RWPE2 (cell line): ENCODE results near the gene IFT27.

Experiments used
- ATAC-seq: fragments of 200-7000 bp; cut with Tn5 transposase; 3 replicates; pipeline ENCODE4 v1.9.1; 2021; ENCODE audit warnings: low read depth
- DNase-seq: peaks from one replicate; pipeline ENCODE4 v3.0.0-alpha.2; 2020; ENCODE audit warnings: low spot score
- H3K27ac ChIP-seq: fragments of 450-650 bp; 2 replicates; pipeline ENCODE4 v1.5.1; 2017; ENCODE audit warnings: mild to moderate bottlenecking; ENCODE audit not compliant: poor library complexity, severe bottlenecking
- H3K27me3 ChIP-seq: fragments of 250-450 bp; sonication (Bioruptor Pico); 2 replicates; pipeline ENCODE4 v1.5.1; 2021; ENCODE audit warnings: mild to moderate bottlenecking, moderate library complexity; ENCODE audit not compliant: insufficient read depth, poor library complexity, severe bottlenecking
- H3K36me3 ChIP-seq: fragments of 250-450 bp; sonication (Bioruptor Pico); 2 replicates; pipeline ENCODE4 v1.5.1; 2020; ENCODE audit warnings: low read depth, mild to moderate bottlenecking, moderate library complexity
- H3K4me1 ChIP-seq: fragments of 250-450 bp; sonication (Bioruptor Pico); 2 replicates; pipeline ENCODE4 v1.5.1; 2021; ENCODE audit warnings: mild to moderate bottlenecking, moderate library complexity; ENCODE audit not compliant: insufficient read depth, poor library complexity, severe bottlenecking
- H3K4me3 ChIP-seq: fragments of 250-450 bp; sonication (Bioruptor Pico); 2 replicates; pipeline ENCODE4 v1.5.1; 2021; ENCODE audit warnings: mild to moderate bottlenecking, moderate library complexity; ENCODE audit not compliant: severe bottlenecking
- H3K9me3 ChIP-seq: fragments of 250-450 bp; sonication (Bioruptor Pico); 2 replicates; pipeline ENCODE4 v1.5.1; 2021; ENCODE audit warnings: mild to moderate bottlenecking, moderate library complexity; ENCODE audit not compliant: severe bottlenecking
- CTCF ChIP-seq: fragments of 450-650 bp; IDR thresholded peaks from one replicate; pipeline ENCODE4 v1.5.1; 2017; ENCODE audit warnings: mild to moderate bottlenecking, moderate library complexity; ENCODE audit not compliant: poor library complexity, severe bottlenecking

Gene IFT27

GRCh38 chr22:36818010-36818642 is 42.2 kb upstream of the IFT27 start:
- Histone ChIP-seq H3K36me3 (no peaks in the 10 kb centered on the region), H3K4me3 (no peak overlapping the region), H3K27ac (no peak overlapping the region), H3K27me3 (peaks cover 62% of the 10 kb centered on the region), H3K4me1 (no peaks in the 10 kb centered on the region), H3K9me3 (no peaks in the 10 kb centered on the region)
- peak; percentile 51; the same call in 2 of the 3 replicates for ATAC-seq
- no peak for TF ChIP-seq CTCF
- DNase-seq: no peak

GRCh38 chr22:36817525-36817848 is 41.6 kb upstream of the IFT27 start:
- Histone ChIP-seq H3K4me1 (no peaks in the 10 kb centered on the region), H3K27ac (no peak overlapping the region), H3K36me3 (no peaks in the 10 kb centered on the region), H3K27me3 (peaks cover 65% of the 10 kb centered on the region), H3K9me3 (no peaks in the 10 kb centered on the region), H3K4me3 (no peak overlapping the region)
- no peak for DNase-seq
- no peak for TF ChIP-seq CTCF
- ATAC-seq: no peak

DNA sequence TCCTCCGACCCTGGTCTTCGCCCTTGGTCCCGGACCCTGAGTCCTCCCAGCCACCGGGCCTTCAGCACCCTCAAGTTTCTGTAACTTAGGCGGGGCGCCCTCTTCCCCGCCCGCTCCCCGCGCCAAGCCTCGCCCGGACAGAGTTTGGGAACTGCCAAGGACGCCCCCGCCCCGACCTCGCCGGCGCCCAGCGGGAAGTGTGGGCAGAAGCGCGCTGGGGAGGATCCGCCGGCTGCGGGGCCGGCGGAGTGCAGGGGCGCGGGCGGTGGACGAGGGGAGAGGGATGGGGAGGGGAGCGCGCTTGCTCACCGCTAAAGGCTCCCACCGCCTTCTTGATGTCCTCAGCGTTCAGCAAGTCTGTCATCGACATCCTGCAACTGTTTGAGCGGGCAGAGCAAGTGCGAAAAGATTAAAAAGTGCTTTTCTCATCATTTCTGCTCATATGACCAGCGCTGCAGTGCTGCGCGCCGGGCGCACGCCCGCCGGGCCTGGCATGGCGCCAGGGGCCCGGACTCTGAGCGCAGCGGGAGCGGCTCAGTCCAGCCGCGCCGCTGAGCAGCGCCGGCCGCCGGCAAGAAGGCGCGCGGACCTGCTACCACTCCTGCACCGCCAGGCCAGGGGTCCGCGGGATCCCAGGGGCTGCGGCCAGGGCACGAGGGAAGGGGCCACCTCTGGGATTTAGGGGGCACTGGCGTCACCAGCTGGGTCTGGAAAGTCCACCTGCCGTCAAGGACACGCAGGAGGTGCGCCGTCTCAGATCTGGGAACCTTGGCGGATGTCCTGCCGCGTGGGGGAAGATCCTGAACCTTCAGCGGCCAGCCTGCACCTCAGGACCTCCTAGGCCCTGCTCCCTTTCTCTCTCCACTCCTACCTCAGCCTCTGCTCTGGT is 41.0 kb upstream of the IFT27 start, which contains the start of gene PVALB:
PVALB (minus strand) TSS at position 400 of the 889 bp plus-strand sequence; CDS start at position 370, 30 bp downstream.
- H3K4me1 ChIP-seq: no peaks in the 10 kb centered on the region
- H3K27ac ChIP-seq: no peak within 1 kb of the TSS
- no peak for TF ChIP-seq CTCF
- peaks cover 67% of the 10 kb centered on the region for H3K27me3 ChIP-seq
- no peak for DNase-seq
- no peak within 1 kb of the TSS for H3K4me3 ChIP-seq
- ATAC-seq: peak; percentile 62; the same call in 2 of the 3 replicates
- H3K36me3 ChIP-seq: no peaks in the 10 kb centered on the region
- no peaks in the 10 kb centered on the region for H3K9me3 ChIP-seq

- 0 out of 3 replicates have a peak, but pooled peaks have one; percentile 32 for ATAC-seq
Observed at GRCh38 chr22:36816339-36816635, 40.4 kb upstream of the IFT27 start.

More at GRCh38 chr22:36816339-36816635, 40.4 kb upstream of the IFT27 start:
- no peak overlapping the region for H3K4me3 ChIP-seq
- H3K27me3 ChIP-seq: peaks cover 67% of the 10 kb centered on the region
- no peak for DNase-seq
- no peaks in the 10 kb centered on the region for H3K9me3 ChIP-seq
- H3K4me1 ChIP-seq: no peaks in the 10 kb centered on the region
- TF ChIP-seq CTCF: no peak
- H3K36me3 ChIP-seq: no peaks in the 10 kb centered on the region
- no peak overlapping the region for H3K27ac ChIP-seq
